SU-DHL-6 (cell line): ENCODE data around the gene ENTPD6.

ENCODE experiments used
- H2AFZ ChIP-seq: fragments of 200-600 bp; sonication (generic); 2 replicates; pipeline ENCODE4 v1.6.1; 2014; ENCODE audit warnings: low read depth, mild to moderate bottlenecking, moderate library complexity, mixed read lengths, antibody characterized with exemption, low read length; ENCODE audit not compliant: severe bottlenecking
- H3F3A ChIP-seq: fragments of 200-600 bp; shearing (Covaris generic); 2 replicates; pipeline ENCODE4 v1.6.0; 2016; ENCODE audit warnings: antibody characterized with exemption, mild to moderate bottlenecking; ENCODE audit not compliant: insufficient read depth
- H3K27ac ChIP-seq: fragments of 200-600 bp; sonication (generic); 2 replicates; pipeline ENCODE4 v1.5.1; 2016; ENCODE audit warnings: low read depth, mild to moderate bottlenecking, low read length, moderate library complexity, mixed read lengths
- H3K27me3 ChIP-seq: fragments of 200-600 bp; sonication (generic), shearing (Covaris generic); 2 replicates; pipeline ENCODE4 v1.6.0; 2014; ENCODE audit warnings: mild to moderate bottlenecking, low read length
- H3K36me3 ChIP-seq: fragments of 200-600 bp; sonication (generic); 2 replicates; pipeline ENCODE4 v1.6.1; 2014; ENCODE audit warnings: mild to moderate bottlenecking, low read length, mixed read lengths
- H3K4me2 ChIP-seq: fragments of 300-600, 200-600 bp; shearing (Covaris generic), sonication (generic); 2 replicates; pipeline ENCODE4 v1.6.0; 2014; ENCODE audit warnings: low read length, low read depth, mild to moderate bottlenecking; ENCODE audit not compliant: poor library complexity, severe bottlenecking
- H3K4me3 ChIP-seq: fragments of 200-600 bp; sonication (generic); 2 replicates; pipeline ENCODE4 v1.5.1; 2014; ENCODE audit warnings: antibody characterized with exemption, low read length, mild to moderate bottlenecking, mixed read lengths; ENCODE audit not compliant: insufficient read depth, poor library complexity, severe bottlenecking
- H3K79me2 ChIP-seq: fragments of 200-600 bp; sonication (generic); 2 replicates; pipeline ENCODE4 v1.6.1; 2014; ENCODE audit warnings: mild to moderate bottlenecking, low read length, moderate library complexity; ENCODE audit not compliant: insufficient read depth
- H3K9ac ChIP-seq: fragments of 200-600 bp; sonication (generic); 2 replicates; pipeline ENCODE4 v1.7.0; 2014; ENCODE audit warnings: mild to moderate bottlenecking, low read length
- H3K9me2 ChIP-seq: fragments of 200-600 bp; sonication (generic); replicated peaks from 2 replicates; pipeline ENCODE4 v1.6.1; 2014; ENCODE audit warnings: low read length; ENCODE audit not compliant: insufficient read depth
- H3K9me3 ChIP-seq: fragments of 200-600 bp; sonication (generic); 2 replicates; pipeline ENCODE4 v1.6.1; 2014; ENCODE audit warnings: low read length, mixed read lengths; ENCODE audit not compliant: insufficient read depth
- H4K20me1 ChIP-seq: fragments of 200-600 bp; sonication (generic); 2 replicates; pipeline ENCODE4 v1.6.1; 2014; ENCODE audit warnings: low read depth, mild to moderate bottlenecking, antibody characterized with exemption, low read length, moderate library complexity, mixed read lengths
- EZH2phosphoT487 ChIP-seq: fragments of 200-600 bp; sonication (generic), shearing (Covaris generic); conservative IDR thresholded peaks from 2 replicates; pipeline ENCODE4 v1.6.1; 2018; ENCODE audit warnings: mild to moderate bottlenecking, antibody characterized with exemption, low read length, moderate library complexity, mixed read lengths
- TF ChIP-seq, protein P1 (sequence below): fragments of 200-600 bp; sonication (generic); IDR thresholded peaks from one replicate; pipeline ENCODE4 v1.5.1; 2017; ENCODE audit warnings: antibody characterized with exemption, mild to moderate bottlenecking, low read length, moderate library complexity; ENCODE audit not compliant: insufficient read depth, poor library complexity, severe bottlenecking

Gene ENTPD6

DNA sequence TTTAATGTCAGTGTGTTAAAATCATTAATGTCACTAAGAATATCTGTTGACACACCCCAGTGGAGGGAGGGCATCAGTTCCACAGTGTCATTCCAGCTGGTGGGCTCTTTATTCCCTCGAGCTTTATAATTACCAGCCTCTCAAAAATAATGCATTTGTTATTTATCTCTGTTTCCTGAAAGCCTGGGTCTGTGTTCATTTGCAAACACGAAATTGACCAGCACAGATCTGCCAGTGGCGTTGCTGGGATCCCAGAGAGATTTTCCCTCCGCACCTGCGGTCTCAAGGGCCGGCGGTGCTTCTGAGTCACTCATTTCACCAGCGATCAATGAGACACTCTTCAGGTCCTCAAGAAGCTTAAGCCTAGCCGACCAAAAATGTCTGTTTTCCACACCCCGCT, 46.7 kb downstream of the ENTPD6 start:
- no peak overlapping the region for H3K9ac ChIP-seq

DNA sequence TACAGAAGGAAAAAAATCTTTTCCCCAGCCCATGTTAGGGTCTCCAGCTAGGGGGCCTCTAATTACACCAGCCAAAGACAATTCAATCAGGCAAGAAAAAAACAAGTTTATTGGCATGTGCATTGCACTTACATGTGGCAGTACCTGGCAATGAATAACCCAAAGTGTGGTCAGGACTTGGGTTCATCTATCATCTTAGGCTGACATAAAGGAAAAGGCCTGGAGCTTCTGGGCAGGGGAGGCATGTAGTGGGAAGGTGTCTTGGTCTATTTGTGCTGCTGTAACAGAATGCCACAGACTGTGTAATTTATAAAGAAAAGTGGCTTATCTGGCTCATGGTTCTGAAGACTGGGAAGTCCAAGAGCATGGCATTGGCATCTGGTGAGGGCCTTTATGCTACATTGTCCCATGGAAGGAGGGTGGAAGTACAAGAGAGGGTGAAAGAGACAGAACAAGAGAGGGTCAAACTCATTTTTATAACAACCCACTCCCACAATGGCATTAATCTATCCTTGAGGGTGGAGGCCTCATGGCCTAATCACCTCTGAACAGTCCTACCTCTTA, 48.0 kb downstream of the ENTPD6 start:
- Histone ChIP-seq H3K79me2 (no peaks in the 10 kb centered on the region), H3K27me3 (no peaks in the 10 kb centered on the region), H3K27ac (no peak overlapping the region), H2AFZ (no peak overlapping the region), H3K9me3 (no peaks in the 10 kb centered on the region), H4K20me1 (no peaks in the 10 kb centered on the region), H3K4me3 (no peak overlapping the region), H3F3A (no peaks in the 10 kb centered on the region; the same call in 1 of the 2 replicates), H3K4me2 (no peak overlapping the region), H3K9me2 (no peaks in the 10 kb centered on the region), H3K36me3 (no peaks in the 10 kb centered on the region), H3K9ac (no peak overlapping the region)
- TF ChIP-seq, protein P1, sequence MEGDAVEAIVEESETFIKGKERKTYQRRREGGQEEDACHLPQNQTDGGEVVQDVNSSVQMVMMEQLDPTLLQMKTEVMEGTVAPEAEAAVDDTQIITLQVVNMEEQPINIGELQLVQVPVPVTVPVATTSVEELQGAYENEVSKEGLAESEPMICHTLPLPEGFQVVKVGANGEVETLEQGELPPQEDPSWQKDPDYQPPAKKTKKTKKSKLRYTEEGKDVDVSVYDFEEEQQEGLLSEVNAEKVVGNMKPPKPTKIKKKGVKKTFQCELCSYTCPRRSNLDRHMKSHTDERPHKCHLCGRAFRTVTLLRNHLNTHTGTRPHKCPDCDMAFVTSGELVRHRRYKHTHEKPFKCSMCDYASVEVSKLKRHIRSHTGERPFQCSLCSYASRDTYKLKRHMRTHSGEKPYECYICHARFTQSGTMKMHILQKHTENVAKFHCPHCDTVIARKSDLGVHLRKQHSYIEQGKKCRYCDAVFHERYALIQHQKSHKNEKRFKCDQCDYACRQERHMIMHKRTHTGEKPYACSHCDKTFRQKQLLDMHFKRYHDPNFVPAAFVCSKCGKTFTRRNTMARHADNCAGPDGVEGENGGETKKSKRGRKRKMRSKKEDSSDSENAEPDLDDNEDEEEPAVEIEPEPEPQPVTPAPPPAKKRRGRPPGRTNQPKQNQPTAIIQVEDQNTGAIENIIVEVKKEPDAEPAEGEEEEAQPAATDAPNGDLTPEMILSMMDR = no peak
- TF ChIP-seq EZH2phosphoT487 = no peak

More for the DNA sequence above, 46.7 kb downstream of the ENTPD6 start:
- no peak overlapping the region for H3K4me3 ChIP-seq
- no peaks in the 10 kb centered on the region for H3K27me3 ChIP-seq
- no peaks in the 10 kb centered on the region for H3K79me2 ChIP-seq
- no peak overlapping the region for H2AFZ ChIP-seq
- no peaks in the 10 kb centered on the region for H3K36me3 ChIP-seq
- no peaks in the 10 kb centered on the region for H3K9me3 ChIP-seq
- no peak overlapping the region for H3K4me2 ChIP-seq
- TF ChIP-seq, protein P1 = no peak
- no peaks in the 10 kb centered on the region; the same call in 1 of the 2 replicates for H3F3A ChIP-seq
- H3K9me2 ChIP-seq = no peaks in the 10 kb centered on the region
- no peaks in the 10 kb centered on the region for H4K20me1 ChIP-seq
- no peak overlapping the region for H3K27ac ChIP-seq

DNA sequence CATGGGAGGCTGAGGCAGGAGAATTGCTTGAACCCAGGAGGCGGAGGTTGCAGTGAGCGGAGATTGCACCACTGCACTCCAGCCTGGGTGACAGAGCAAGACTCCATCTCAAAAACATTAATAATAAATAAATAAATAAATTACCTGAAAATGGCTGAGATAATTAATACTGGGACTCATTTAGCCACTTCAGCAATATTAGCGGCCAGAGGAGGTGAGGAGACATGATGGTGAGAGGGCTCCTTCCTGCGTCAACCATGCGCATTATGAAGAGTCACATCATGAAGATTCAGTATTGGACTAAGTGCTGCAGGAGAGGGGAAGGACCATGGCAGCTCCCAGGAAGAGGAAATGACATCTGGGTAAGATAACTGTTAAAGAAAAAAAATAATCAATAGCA, 49.5 kb downstream of the ENTPD6 start:
- H2AFZ ChIP-seq = no peak overlapping the region
- H3K4me2 ChIP-seq = no peak overlapping the region
- H3K9me2 ChIP-seq = no peaks in the 10 kb centered on the region
- TF ChIP-seq, protein P1 = no peak
- no peak for TF ChIP-seq EZH2phosphoT487
- no peak overlapping the region for H3K27ac ChIP-seq
- no peak overlapping the region for H3K4me3 ChIP-seq
- H3K36me3 ChIP-seq = no peaks in the 10 kb centered on the region
- H3F3A ChIP-seq = peaks cover 7% of the 10 kb centered on the region
- H3K9ac ChIP-seq = no peak overlapping the region
- peaks cover 6% of the 10 kb centered on the region; the same call in 1 of the 2 replicates for H4K20me1 ChIP-seq
- H3K27me3 ChIP-seq = no peaks in the 10 kb centered on the region
- H3K9me3 ChIP-seq = no peaks in the 10 kb centered on the region
- H3K79me2 ChIP-seq = no peaks in the 10 kb centered on the region
